Natural killer cell (primary cell): Measurements from ENCODE around the gene RPS6KL1. TPM values are rescaled to one million over a fixed set of nuclear protein-coding genes. Genes with fewer than 3 reads are reported as not detected.

Source experiments
- ATAC-seq, 3 donors: fragments of 150-1000 bp in 2 of 3; fragments of 200-7000 bp in 1 of 3; cut with Tn5 transposase; 1 replicate in 1 of 3; 2 replicates in 2 of 3; pipeline ENCODE4 v1.10.0; 2021; ENCODE audit warnings: mild to moderate bottlenecking in 2 of 3, moderate library complexity in 2 of 3
- DNase-seq, 2 donors: peaks; one replicate each; pipeline versions ENCODE4 v3.0.0 to v3.0.0-alpha.2; 2013 to 2021; ENCODE audit warnings: mixed read lengths in 1 of 2
- H3K27ac ChIP-seq: one replicate; pipeline ENCODE4 v1.5.1; 2013; ENCODE audit warnings: mild to moderate bottlenecking, low read length
- H3K27me3 ChIP-seq: one replicate; pipeline ENCODE4 v1.6.1; 2013; ENCODE audit warnings: low read length; ENCODE audit not compliant: control insufficient read depth, insufficient read depth
- H3K36me3 ChIP-seq: one replicate; pipeline ENCODE4 v1.6.1; 2013; ENCODE audit warnings: low read length; ENCODE audit not compliant: control insufficient read depth, insufficient read depth
- H3K4me1 ChIP-seq: one replicate; pipeline ENCODE4 v1.6.1; 2013; ENCODE audit warnings: low read length; ENCODE audit not compliant: control insufficient read depth, insufficient read depth
- H3K4me3 ChIP-seq: one replicate; pipeline ENCODE4 v1.5.1; 2013; ENCODE audit warnings: low read length
- H3K9me3 ChIP-seq: one replicate; pipeline ENCODE4 v1.6.1; 2013; ENCODE audit warnings: low read length; ENCODE audit not compliant: control insufficient read depth, insufficient read depth
- H3K27ac Mint-ChIP-seq, 2 donors: one replicate each; pipeline ENCODE4 v1.8.0; 2022; ENCODE audit warnings: mild to moderate bottlenecking in 2 of 2, mixed read lengths in 2 of 2, moderate library complexity in 1 of 2
- H3K27me3 Mint-ChIP-seq, 2 donors: one replicate each; pipeline ENCODE4 v1.8.0; 2022; ENCODE audit warnings: low read depth in 2 of 2, mixed read lengths in 2 of 2
- H3K36me3 Mint-ChIP-seq: one replicate; pipeline ENCODE4 v1.8.0; 2022; ENCODE audit warnings: mixed read lengths
- H3K4me1 Mint-ChIP-seq, 2 donors: one replicate each; pipeline ENCODE4 v1.8.0; 2022; ENCODE audit warnings: mixed read lengths in 2 of 2
- H3K4me3 Mint-ChIP-seq: one replicate; pipeline ENCODE4 v1.8.0; 2022; ENCODE audit warnings: mild to moderate bottlenecking, moderate library complexity, mixed read lengths
- H3K9me3 Mint-ChIP-seq, 2 donors: one replicate each; pipeline ENCODE4 v1.8.0; 2022; ENCODE audit warnings: mixed read lengths in 2 of 2
- WGBS: methylation state at CpG from one replicate; pipeline ENCODE4 v1.1.7; 2013; ENCODE audit warnings: missing lambda C conversion rate; ENCODE audit not compliant: insufficient coverage; 5-methylcytosine and 5-hydroxymethylcytosine counted together
- intact Hi-C: fragments of 100-400 bp; cut with micrococcal nuclease; formaldehyde crosslinking; loops from one replicate; pipeline ENCODE4 v1.14.2; 2022
- total RNA-seq, 4 donors: library from RNA; stranded (reverse); fragments of 120-200 nt in 1 of 4; gene quantifications; one replicate each; pipeline versions ENCODE4 v1.2.3 to v1.2.4, GENCODE V29; 2013 to 2022
- TF ChIP-seq, protein P1 (sequence below): fragments of 200-600 bp; IDR thresholded peaks from one replicate; pipeline ENCODE4 v1.8.0; 2022; ENCODE audit warnings: antibody characterized with exemption

Gene RPS6KL1
- total RNA-seq, 3 donors from 2014 or later (not counting 1 experiment from before 2014, with no cell fraction given): 1.9 to 7.9 (median 2.9) TPM

DNA sequence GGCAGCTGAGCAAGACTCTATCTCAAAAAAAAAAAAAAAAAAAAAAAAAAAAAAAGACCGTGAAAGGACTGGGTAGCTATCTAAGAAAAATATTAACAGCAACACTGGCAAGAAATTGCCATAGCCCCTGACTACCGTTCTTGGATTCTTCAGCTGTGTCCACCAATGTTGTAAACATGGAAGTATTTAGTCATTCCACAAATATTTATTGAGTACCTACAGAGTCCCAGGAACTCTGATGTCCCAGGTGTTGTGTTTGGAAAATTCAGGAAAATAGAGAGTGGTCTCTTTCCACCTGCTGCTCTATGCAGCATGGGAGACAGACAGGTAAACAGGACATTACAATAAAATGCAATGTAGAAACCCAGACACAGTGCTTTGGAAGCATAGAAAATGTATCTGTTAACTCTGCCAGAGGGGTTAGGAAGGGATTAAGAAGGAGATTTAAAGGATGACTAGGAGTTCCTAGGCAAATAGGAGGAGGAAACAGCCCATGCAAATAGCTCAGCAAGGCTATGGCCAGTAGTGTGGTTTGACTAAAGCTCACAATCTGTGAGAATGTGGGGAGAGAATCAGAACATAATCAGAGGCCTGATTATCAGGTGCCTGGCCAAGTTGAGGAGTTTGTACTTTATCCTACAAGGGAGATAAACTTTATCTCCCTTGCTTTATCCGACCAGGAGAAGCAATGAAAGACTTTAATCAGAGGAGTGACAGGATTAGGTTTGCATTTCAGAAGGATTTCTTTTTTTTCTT, 43.5 kb downstream of the RPS6KL1 start:
- Histone ChIP-seq H3K9me3 (no peaks in the 10 kb centered on the region), H3K4me1 (peaks cover 47% of the 10 kb centered on the region), H3K27me3 (no peaks in the 10 kb centered on the region), H3K36me3 (peaks cover 2% of the 10 kb centered on the region), H3K4me3 (no peak overlapping the region), H3K27ac (no peak overlapping the region)
- Mint-ChIP-seq H3K27ac (peak overlapping the region in 1 of 2 donors; percentile 97), H3K36me3 (no peaks in the 10 kb centered on the region), H3K4me3 (peak overlapping the region; percentile 55), H3K4me1 (peaks cover 52 to 53% of the 10 kb centered on the region in 2 donors), H3K9me3 (no peaks in the 10 kb centered on the region), H3K27me3 (no peaks in the 10 kb centered on the region)
- WGBS: 83% methylated on average over 1 of the region's 3 CpGs
- TF ChIP-seq, protein P1, sequence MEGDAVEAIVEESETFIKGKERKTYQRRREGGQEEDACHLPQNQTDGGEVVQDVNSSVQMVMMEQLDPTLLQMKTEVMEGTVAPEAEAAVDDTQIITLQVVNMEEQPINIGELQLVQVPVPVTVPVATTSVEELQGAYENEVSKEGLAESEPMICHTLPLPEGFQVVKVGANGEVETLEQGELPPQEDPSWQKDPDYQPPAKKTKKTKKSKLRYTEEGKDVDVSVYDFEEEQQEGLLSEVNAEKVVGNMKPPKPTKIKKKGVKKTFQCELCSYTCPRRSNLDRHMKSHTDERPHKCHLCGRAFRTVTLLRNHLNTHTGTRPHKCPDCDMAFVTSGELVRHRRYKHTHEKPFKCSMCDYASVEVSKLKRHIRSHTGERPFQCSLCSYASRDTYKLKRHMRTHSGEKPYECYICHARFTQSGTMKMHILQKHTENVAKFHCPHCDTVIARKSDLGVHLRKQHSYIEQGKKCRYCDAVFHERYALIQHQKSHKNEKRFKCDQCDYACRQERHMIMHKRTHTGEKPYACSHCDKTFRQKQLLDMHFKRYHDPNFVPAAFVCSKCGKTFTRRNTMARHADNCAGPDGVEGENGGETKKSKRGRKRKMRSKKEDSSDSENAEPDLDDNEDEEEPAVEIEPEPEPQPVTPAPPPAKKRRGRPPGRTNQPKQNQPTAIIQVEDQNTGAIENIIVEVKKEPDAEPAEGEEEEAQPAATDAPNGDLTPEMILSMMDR: no peak
- intact Hi-C loops: no loop called here
- DNase-seq (no peak), ATAC-seq (no peak)

DNA sequence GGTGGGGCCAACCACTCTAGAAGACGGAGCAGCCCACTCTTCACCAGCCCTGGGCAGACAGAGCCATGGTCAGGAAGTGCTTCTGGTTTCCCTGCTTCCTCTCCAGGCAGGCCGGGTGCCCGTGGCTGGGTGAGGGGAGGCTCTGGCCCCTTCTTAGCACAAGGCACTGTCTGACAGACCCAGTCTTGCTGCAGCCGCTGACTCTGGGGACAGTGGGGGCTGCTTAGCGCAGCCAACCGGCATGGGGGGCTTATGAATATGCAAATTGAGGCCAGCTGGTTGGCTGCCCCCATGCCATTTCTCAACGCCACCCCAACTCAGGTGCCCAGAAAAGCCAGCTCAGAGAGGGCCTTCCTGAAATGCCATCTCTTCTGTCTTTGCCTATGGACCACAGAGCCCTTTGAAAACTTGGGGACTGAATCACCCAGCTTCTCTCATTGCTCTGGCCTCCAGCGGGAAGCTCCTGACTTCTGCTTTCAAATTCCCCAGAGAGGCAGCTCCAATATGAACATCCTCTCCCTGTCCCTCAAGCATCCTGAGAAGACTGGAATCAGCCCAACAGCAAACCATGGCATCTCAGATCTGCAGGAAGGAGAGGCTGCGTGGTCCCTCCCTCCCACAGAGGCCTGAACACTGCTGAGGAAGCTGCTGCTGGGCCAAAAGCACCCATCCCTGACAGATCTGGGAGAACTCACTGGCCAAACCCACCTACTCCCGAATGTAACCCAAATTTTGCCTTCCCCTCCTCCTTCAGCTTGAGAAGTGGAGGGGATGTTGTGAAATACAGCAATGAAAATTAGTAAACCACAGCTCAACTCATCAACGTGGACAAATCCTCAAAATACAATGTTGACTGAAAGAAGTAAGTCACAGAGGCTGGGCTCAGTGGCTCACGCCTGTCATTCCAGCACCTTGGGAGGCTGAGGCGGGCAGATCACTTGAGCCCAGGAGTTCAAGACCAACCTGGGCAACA, 46.8 kb downstream of the RPS6KL1 start, which contains the start of gene PROX2:
Gene PROX2, minus strand, starts transcription at position 205 of the 973 bp plus-strand sequence. CDS start 12,311 bp downstream, outside the sequence.
- no peaks in the 10 kb centered on the region for H3K27me3 Mint-ChIP-seq
- H3K27ac ChIP-seq: peak within 1 kb of the TSS; percentile 63
- TF ChIP-seq, protein P1: no peak

DNA sequence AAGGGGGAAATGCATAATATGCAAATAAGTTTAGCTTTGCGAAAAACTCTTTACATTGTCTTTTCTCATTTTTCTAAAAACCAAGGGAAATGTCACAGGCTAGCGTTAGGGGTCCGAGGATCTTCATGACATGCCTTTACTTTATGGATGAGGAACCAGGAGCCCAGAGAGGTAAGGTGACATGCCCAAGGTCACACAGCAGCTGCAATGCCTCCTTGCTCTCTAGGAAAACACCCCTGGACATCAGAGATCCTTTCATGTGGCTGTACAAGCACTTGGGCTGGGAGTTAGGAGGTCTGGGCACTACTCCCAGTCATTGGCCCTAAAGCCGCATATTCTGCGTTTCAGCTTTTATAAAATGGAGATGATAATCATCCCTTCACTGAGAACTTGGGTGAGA, 47.9 kb downstream of the RPS6KL1 start:
- Mint-ChIP-seq H3K9me3 (no peaks in the 10 kb centered on the region), H3K27me3 (no peaks in the 10 kb centered on the region), H3K36me3 (no peaks in the 10 kb centered on the region), H3K4me3 (peak overlapping the region; percentile 74), H3K27ac (peak overlapping the region; percentile 73 to 87), H3K4me1 (peaks cover 16 to 22% of the 10 kb centered on the region in 2 donors)
- DNase-seq (no peak), ATAC-seq (no peak)
- H3K36me3 ChIP-seq: no peaks in the 10 kb centered on the region
- H3K4me3 ChIP-seq: no peak overlapping the region
- TF ChIP-seq, protein P1: no peak
- peaks cover 21% of the 10 kb centered on the region for H3K4me1 ChIP-seq
- H3K9me3 ChIP-seq: no peaks in the 10 kb centered on the region
- WGBS: 97% methylated on average over 5 of the region's 5 CpGs
- intact Hi-C loops: no loop called here
- H3K27ac ChIP-seq: peak overlapping the region; percentile 63
- no peaks in the 10 kb centered on the region for H3K27me3 ChIP-seq

More for the DNA sequence above, 46.8 kb downstream of the RPS6KL1 start, which contains the start of gene PROX2:
- peak within 1 kb of the TSS; percentile 74 for H3K4me3 Mint-ChIP-seq
- intact Hi-C loops: no loop called here
- Histone ChIP-seq H3K4me1 (peaks cover 26% of the 10 kb centered on the region), H3K27me3 (no peaks in the 10 kb centered on the region), H3K9me3 (no peaks in the 10 kb centered on the region), H3K4me3 (no peak within 1 kb of the TSS), H3K36me3 (no peaks in the 10 kb centered on the region)
- no peaks in the 10 kb centered on the region for H3K36me3 Mint-ChIP-seq
- no peaks in the 10 kb centered on the region for H3K9me3 Mint-ChIP-seq
- peaks cover 26 to 29% of the 10 kb centered on the region in 2 donors for H3K4me1 Mint-ChIP-seq
- peak; percentile 79 to 88 (median 85) for ATAC-seq
- DNase-seq: peak; percentile 39 to 49
- WGBS: 24% methylated on average over 12 of the region's 13 CpGs
- peak within 1 kb of the TSS; percentile 73 to 87 for H3K27ac Mint-ChIP-seq
